GM19043 (cell line): ENCODE results near the gene AMFR.
A peak's percentile ranks its signal among the peaks of the same experiment; 100 is the strongest.

Source experiments
- ATAC-seq: cut with Tn5 transposase; IDR thresholded peaks from one replicate; pipeline ENCODE4 v1.9.1; 2021; ENCODE audit warnings: low read depth; ENCODE audit not compliant: unreplicated experiment

The AMFR gene

DNA sequence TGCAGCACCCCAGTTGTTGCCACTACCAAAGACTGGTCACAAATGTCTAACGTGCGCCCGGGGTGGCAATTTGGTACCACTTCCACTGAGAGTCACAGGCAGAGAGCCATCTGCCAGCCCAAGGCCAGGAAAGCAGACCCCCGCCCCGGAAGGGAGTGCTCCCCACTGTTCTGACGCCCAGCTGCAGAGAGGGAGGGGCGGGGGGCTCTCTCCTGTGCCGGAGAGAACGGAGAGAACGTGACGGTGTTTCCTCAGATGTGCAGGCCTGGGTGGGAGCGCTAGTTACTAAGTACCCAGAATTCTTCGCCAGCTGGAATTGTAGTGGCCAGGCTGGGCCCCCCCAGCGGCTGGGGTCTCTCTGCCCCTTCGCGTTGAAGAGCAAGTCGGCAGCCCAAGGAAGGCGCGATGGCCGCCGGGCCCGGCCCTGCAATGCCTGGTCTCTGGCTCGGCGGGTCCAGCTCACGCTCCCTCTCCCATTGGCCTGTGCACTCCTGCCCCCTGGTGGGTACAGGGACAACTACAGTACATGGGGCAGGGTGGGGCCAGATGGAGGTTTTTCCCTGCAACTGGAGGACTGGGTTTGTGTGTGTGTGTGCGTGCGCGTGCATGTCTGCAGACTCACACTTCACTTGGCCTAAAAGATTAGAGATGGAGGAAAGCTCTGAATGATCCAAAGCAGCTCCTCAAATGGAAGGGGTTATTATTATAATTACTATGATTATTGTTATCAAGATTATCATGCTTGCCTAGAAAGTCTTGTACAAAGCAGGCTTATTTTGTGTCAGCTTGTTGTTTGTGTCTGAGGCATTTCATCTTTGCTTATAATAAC, 107.1 kb downstream of the AMFR start:
- peak; percentile 96 for ATAC-seq

DNA sequence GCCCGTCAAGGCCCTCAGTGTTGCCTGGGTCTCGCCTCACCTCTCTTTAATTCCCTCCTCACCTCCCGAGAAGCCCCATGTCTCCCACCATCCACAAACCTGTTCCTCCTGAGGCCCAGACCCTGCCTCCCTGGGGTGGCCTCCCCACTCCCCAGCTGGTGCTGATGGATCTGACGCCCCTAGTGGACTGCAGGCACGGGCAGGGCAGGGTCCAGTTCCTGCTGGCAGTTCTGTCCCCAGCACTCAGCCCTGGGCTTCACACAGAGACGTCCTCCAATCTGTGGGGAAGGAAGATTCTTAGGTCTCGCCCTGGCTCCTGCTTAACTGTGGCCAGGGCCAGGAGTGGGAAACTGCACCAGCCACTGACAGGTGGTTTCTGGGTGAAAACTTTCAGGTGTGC, 108.8 kb downstream of the AMFR start:
- ATAC-seq = no peak

DNA sequence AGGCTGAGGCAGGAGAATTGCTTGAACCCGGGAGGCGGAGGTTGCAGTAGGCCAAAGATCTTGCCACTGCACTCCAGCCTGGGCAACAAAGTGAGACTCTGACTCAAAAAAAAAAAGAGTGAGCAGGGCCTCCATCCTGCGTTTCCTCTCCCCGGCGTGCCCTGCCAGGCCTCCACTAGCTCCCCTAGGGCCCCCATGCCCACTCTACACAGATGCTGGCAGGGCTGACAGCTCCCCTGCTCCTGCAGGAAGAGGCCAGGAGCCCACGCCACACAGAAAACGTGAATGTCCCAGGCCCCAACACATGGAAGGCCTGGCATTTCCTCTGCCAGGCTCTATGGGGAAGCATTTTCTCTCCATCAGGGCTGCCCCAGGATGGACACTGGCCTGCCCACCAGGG, 109.4 kb downstream of the AMFR start:
- ATAC-seq = no peak

DNA sequence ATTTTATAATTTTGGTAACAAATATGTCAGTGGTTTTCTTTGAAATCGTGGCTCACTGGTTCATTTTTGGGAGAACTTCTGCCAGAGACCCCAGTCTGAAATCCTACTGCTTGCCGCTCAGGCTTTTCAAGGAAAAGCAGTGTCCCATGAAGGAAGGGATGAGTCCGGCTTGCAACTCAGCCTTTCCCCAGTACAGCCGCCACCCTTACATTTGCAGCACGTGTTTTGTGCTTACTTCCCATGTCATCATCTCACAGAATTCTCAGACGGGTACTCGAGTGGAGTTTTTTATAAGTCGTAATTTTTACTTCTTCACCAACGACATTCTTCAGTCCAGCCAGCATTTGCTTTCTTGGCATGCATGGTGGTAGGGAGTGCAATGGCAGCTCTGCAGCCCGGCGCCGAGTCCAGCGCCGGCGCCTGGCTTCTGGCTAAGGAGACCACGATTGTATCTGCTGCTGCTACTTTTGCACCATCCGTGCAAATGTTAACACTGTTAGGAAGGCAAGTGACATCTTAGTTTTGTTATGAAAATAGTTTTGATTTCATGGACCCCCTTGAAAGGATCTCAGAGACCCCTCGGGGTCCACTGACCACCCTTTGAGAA, 111.0 kb downstream of the AMFR start:
- ATAC-seq = no peak

DNA sequence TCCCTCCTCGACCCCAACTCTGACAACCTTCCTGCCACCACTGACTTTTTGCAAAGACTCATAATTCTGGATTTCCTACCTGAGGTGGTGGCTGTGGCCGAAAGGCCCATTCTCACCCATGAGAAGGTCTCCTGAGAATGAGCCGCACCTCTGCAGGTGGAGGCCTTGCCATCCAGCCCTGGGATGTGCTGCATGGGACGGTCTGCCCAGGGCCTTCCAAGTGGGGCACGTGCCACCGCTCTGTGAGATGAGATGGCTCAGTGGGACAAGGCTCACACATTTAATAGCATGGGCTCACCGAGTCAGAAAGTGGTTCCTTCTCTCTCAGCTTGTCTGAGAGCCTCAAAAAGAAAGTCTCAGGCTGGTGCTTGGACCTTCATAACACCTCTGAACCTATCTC, 112.8 kb downstream of the AMFR start:
- ATAC-seq = no peak

DNA sequence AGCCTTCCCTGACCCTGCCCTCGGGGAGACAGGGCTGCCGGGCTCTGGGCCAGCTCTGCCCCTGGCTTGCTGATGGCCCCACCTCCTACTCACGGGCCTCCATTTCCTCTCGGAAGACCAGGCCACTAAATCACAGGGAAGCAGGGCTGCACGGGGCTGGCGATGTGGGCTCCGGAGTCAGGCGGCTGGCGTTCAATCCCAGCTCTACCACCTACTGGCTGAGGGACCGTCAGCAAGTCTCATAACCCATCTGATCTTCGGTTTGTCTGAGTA, 113.4 kb downstream of the AMFR start:
- no peak for ATAC-seq
